ENCODE measurements around the gene GPR141. TPM values are rescaled to one million over a fixed set of nuclear protein-coding genes. Genes with fewer than 3 reads are reported as not detected.

GPR141 gene
- total and polyA plus RNA-seq, 7 donors: not detected

GRCh38 chr7:37740398-37740797 lies 56.8 kb downstream of the GPR141 start:
- TF ChIP-seq CTCF (IDR thresholded peaks at IDR 0.05): no peak
- Histone ChIP-seq H3K4me1 (no peaks in the 10 kb centered on the region), H3K9me3 (no peaks in the 10 kb centered on the region), H3K27me3 (ENCODE audit: insufficient read depth in 3 of 3, low read length in 2 of 3) (no peaks in the 10 kb centered on the region), H3K27ac (no peak overlapping the region), H3K4me3 (no peak overlapping the region), H3K36me3 (ENCODE audit: insufficient read depth in 1 of 2, low read depth in 1 of 2) (no peaks in the 10 kb centered on the region)
- DNase-seq (no peak), ATAC-seq (no peak)
- intact Hi-C loops (cut with DNase I): no loop called here
- 96 to 98% (median 97%) methylated on average over 7 of the region's 7 CpGs for WGBS, 3 donors

- WGBS, 3 donors: 36 to 43% (median 42%) methylated on average over 2 of the region's 2 CpGs
- Histone ChIP-seq H3K36me3 (ENCODE audit: insufficient read depth in 1 of 2, low read depth in 1 of 2) (no peaks in the 10 kb centered on the region), H3K27ac (no peak overlapping the region), H3K4me1 (no peaks in the 10 kb centered on the region), H3K27me3 (ENCODE audit: insufficient read depth in 3 of 3, low read length in 2 of 3) (no peaks in the 10 kb centered on the region), H3K4me3 (no peak overlapping the region), H3K9me3 (no peaks in the 10 kb centered on the region)
- no peak for DNase-seq
- no peak for ATAC-seq
- intact Hi-C loops (cut with DNase I): no loop called here
- no peak for TF ChIP-seq CTCF (IDR thresholded peaks at IDR 0.05)
Observed at GRCh38 chr7:37741776-37742175, 58.2 kb downstream of the GPR141 start.

- Histone ChIP-seq H3K4me1 (no peaks in the 10 kb centered on the region), H3K36me3 (ENCODE audit: insufficient read depth in 1 of 2, low read depth in 1 of 2) (no peaks in the 10 kb centered on the region), H3K4me3 (no peak overlapping the region), H3K27ac (no peak overlapping the region), H3K9me3 (no peaks in the 10 kb centered on the region), H3K27me3 (ENCODE audit: insufficient read depth in 3 of 3, low read length in 2 of 3) (no peaks in the 10 kb centered on the region)
- 81 to 93% (median 90%) methylated on average over 1 of the region's 1 CpG for WGBS, 3 donors
- TF ChIP-seq CTCF (IDR thresholded peaks at IDR 0.05): no peak
- ATAC-seq (no peak), DNase-seq (no peak)
- intact Hi-C loops (cut with DNase I): no loop called here
Observed at GRCh38 chr7:37751096-37751495, 67.5 kb downstream of the GPR141 start.

GRCh38 chr7:37753398-37754050 lies 70.0 kb downstream of the GPR141 start:
- WGBS, 3 donors: 41 to 91% (median 86%) methylated on average over 1 of the region's 1 CpG
- Histone ChIP-seq H3K4me3 (no peak overlapping the region), H3K27ac (no peak overlapping the region), H3K4me1 (no peaks in the 10 kb centered on the region), H3K27me3 (ENCODE audit: insufficient read depth in 3 of 3, low read length in 2 of 3) (no peaks in the 10 kb centered on the region), H3K9me3 (no peaks in the 10 kb centered on the region), H3K36me3 (ENCODE audit: insufficient read depth in 1 of 2, low read depth in 1 of 2) (no peaks in the 10 kb centered on the region)
- TF ChIP-seq CTCF (IDR thresholded peaks at IDR 0.05): no peak
- DNase-seq (no peak), ATAC-seq (no peak)
- intact Hi-C loops (cut with DNase I): no loop called here

Data from psoas muscle (tissue), 8 donors.